ENCODE data around the gene LAMA5. TPM values are rescaled to one million over a fixed set of nuclear protein-coding genes. Genes with fewer than 3 reads are reported as not detected.
A peak's percentile ranks its signal among the peaks of the same experiment; 100 is the strongest.

Gene LAMA5
- total RNA-seq, 1 experiment from 2014 or later: 61.0 TPM

GRCh38 chr20:62363920-62364851 lies 2.9 kb downstream of the LAMA5 start:
- Histone ChIP-seq H3K4me3 (ENCODE audit: insufficient read depth, low read depth, low read length) (no peak overlapping the region), H3K36me3 (replicated peaks; ENCODE audit: control insufficient read depth, insufficient read depth, low read length) (peaks cover 3% of the 10 kb centered on the region), H3K27me3 (ENCODE audit: control insufficient read depth, insufficient read depth, low read length) (no peaks in the 10 kb centered on the region)
- peak; percentile 70 for DNase-seq

- no peaks in the 10 kb centered on the region for H3K27me3 ChIP-seq (ENCODE audit: control insufficient read depth, insufficient read depth, low read length)
- DNase-seq: peak; percentile 78
- no peak overlapping the region for H3K4me3 ChIP-seq (ENCODE audit: insufficient read depth, low read depth, low read length)
- peaks cover 3% of the 10 kb centered on the region for H3K36me3 ChIP-seq (replicated peaks; ENCODE audit: control insufficient read depth, insufficient read depth, low read length)
Observed at GRCh38 chr20:62362991-62363919, 3.9 kb downstream of the LAMA5 start.

- H3K27me3 ChIP-seq (ENCODE audit: control insufficient read depth, insufficient read depth, low read length): no peaks in the 10 kb centered on the region
- no peak for DNase-seq
- H3K4me3 ChIP-seq (ENCODE audit: insufficient read depth, low read depth, low read length): no peak overlapping the region
- peaks cover 3% of the 10 kb centered on the region for H3K36me3 ChIP-seq (replicated peaks; ENCODE audit: control insufficient read depth, insufficient read depth, low read length)
Observed at GRCh38 chr20:62362590-62362940, 4.5 kb downstream of the LAMA5 start.

GRCh38 chr20:62361799-62362589 lies 5.1 kb downstream of the LAMA5 start:
- H3K36me3 ChIP-seq (replicated peaks; ENCODE audit: control insufficient read depth, insufficient read depth, low read length): peaks cover 3% of the 10 kb centered on the region
- no peak overlapping the region for H3K4me3 ChIP-seq (ENCODE audit: insufficient read depth, low read depth, low read length)
- peak; percentile 96 for DNase-seq
- no peaks in the 10 kb centered on the region for H3K27me3 ChIP-seq (ENCODE audit: control insufficient read depth, insufficient read depth, low read length)

GRCh38 chr20:62360854-62361798 lies 6.0 kb downstream of the LAMA5 start:
- peaks cover 3% of the 10 kb centered on the region for H3K36me3 ChIP-seq (replicated peaks; ENCODE audit: control insufficient read depth, insufficient read depth, low read length)

GRCh38 chr20:62359491-62360121 lies 7.5 kb downstream of the LAMA5 start:
- no peaks in the 10 kb centered on the region for H3K27me3 ChIP-seq (ENCODE audit: control insufficient read depth, insufficient read depth, low read length)
- no peak overlapping the region for H3K4me3 ChIP-seq (ENCODE audit: insufficient read depth, low read depth, low read length)
- DNase-seq: peak; percentile 64
- H3K36me3 ChIP-seq (replicated peaks; ENCODE audit: control insufficient read depth, insufficient read depth, low read length): peaks cover 3% of the 10 kb centered on the region

More at GRCh38 chr20:62360854-62361798, 6.0 kb downstream of the LAMA5 start:
- H3K4me3 ChIP-seq (ENCODE audit: insufficient read depth, low read depth, low read length): no peak overlapping the region
- peak; percentile 83 for DNase-seq
- no peaks in the 10 kb centered on the region for H3K27me3 ChIP-seq (ENCODE audit: control insufficient read depth, insufficient read depth, low read length)

GRCh38 chr20:62359043-62359490 lies 8.0 kb downstream of the LAMA5 start:
- H3K4me3 ChIP-seq (ENCODE audit: insufficient read depth, low read depth, low read length): no peak overlapping the region

GRCh38 chr20:62358171-62359042 lies 8.7 kb downstream of the LAMA5 start:
- peaks cover 3% of the 10 kb centered on the region for H3K36me3 ChIP-seq (replicated peaks; ENCODE audit: control insufficient read depth, insufficient read depth, low read length)
- no peaks in the 10 kb centered on the region for H3K27me3 ChIP-seq (ENCODE audit: control insufficient read depth, insufficient read depth, low read length)
- no peak for DNase-seq
- no peak overlapping the region for H3K4me3 ChIP-seq (ENCODE audit: insufficient read depth, low read depth, low read length)

More at GRCh38 chr20:62359043-62359490, 8.0 kb downstream of the LAMA5 start:
- peaks cover 3% of the 10 kb centered on the region for H3K36me3 ChIP-seq (replicated peaks; ENCODE audit: control insufficient read depth, insufficient read depth, low read length)
- DNase-seq: peak; percentile 87
- no peaks in the 10 kb centered on the region for H3K27me3 ChIP-seq (ENCODE audit: control insufficient read depth, insufficient read depth, low read length)

- peaks cover 3% of the 10 kb centered on the region for H3K36me3 ChIP-seq (replicated peaks; ENCODE audit: control insufficient read depth, insufficient read depth, low read length)
- no peaks in the 10 kb centered on the region for H3K27me3 ChIP-seq (ENCODE audit: control insufficient read depth, insufficient read depth, low read length)
- H3K4me3 ChIP-seq (ENCODE audit: insufficient read depth, low read depth, low read length): no peak overlapping the region
- DNase-seq: no peak
Observed at GRCh38 chr20:62357681-62358080, 9.4 kb downstream of the LAMA5 start.

- Histone ChIP-seq H3K4me3 (ENCODE audit: insufficient read depth, low read depth, low read length) (no peak overlapping the region), H3K27me3 (ENCODE audit: control insufficient read depth, insufficient read depth, low read length) (no peaks in the 10 kb centered on the region), H3K36me3 (replicated peaks; ENCODE audit: control insufficient read depth, insufficient read depth, low read length) (peaks cover 3% of the 10 kb centered on the region)
- DNase-seq: no peak
Observed at GRCh38 chr20:62357187-62357667, 9.9 kb downstream of the LAMA5 start.

GRCh38 chr20:62356589-62357186 lies 10.4 kb downstream of the LAMA5 start:
- peaks cover 3% of the 10 kb centered on the region for H3K36me3 ChIP-seq (replicated peaks; ENCODE audit: control insufficient read depth, insufficient read depth, low read length)
- H3K27me3 ChIP-seq (ENCODE audit: control insufficient read depth, insufficient read depth, low read length): no peaks in the 10 kb centered on the region
- DNase-seq: no peak
- no peak overlapping the region for H3K4me3 ChIP-seq (ENCODE audit: insufficient read depth, low read depth, low read length)

Measured in H7 (cell line).